Endodermal cell (in vitro differentiated cells): ENCODE results near the gene TXNIP. TPM values are rescaled to one million over a fixed set of nuclear protein-coding genes. Genes with fewer than 3 reads are reported as not detected.

Experiments
- DNase-seq: peaks from one replicate; pipeline ENCODE4 v3.0.0-alpha.2; 2017
- H3K27ac ChIP-seq: 2 replicates; pipeline ENCODE4 v1.5.1; 2013; ENCODE audit warnings: mild to moderate bottlenecking, low read depth, low read length, moderate library complexity
- H3K27me3 ChIP-seq: 2 replicates; pipeline ENCODE4 v1.6.1; 2013; ENCODE audit warnings: mild to moderate bottlenecking, low read length, moderate library complexity; ENCODE audit not compliant: insufficient read depth, control insufficient read depth, poor library complexity, severe bottlenecking
- H3K36me3 ChIP-seq: 2 replicates; pipeline ENCODE4 v1.7.0; 2013; ENCODE audit warnings: mild to moderate bottlenecking, low read length, moderate library complexity; ENCODE audit not compliant: control insufficient read depth, insufficient read depth
- H3K4me1 ChIP-seq: one replicate; pipeline ENCODE4 v1.7.0; 2013; ENCODE audit warnings: low read length; ENCODE audit not compliant: control insufficient read depth, insufficient read depth
- H3K4me3 ChIP-seq: 2 replicates; pipeline ENCODE4 v1.5.1; 2013; ENCODE audit warnings: mild to moderate bottlenecking, low read length, moderate library complexity
- H3K9ac ChIP-seq: 2 replicates; pipeline ENCODE4 v1.6.1; 2013; ENCODE audit warnings: mild to moderate bottlenecking, low read length, moderate library complexity; ENCODE audit not compliant: poor library complexity, severe bottlenecking; ENCODE audit errors: extremely low read depth
- H3K9me3 ChIP-seq: 2 replicates; pipeline ENCODE4 v1.6.1; 2013; ENCODE audit warnings: mild to moderate bottlenecking, low read length, moderate library complexity; ENCODE audit not compliant: control insufficient read depth
- H3K27ac Mint-ChIP-seq: 2 replicates; pipeline ENCODE4 v1.8.0; 2020; ENCODE audit warnings: mixed read lengths
- H3K27me3 Mint-ChIP-seq: 2 replicates; pipeline ENCODE4 v1.8.0; 2021; ENCODE audit warnings: mild to moderate bottlenecking, mixed read lengths; ENCODE audit not compliant: insufficient read depth
- H3K36me3 Mint-ChIP-seq: 2 replicates; pipeline ENCODE4 v1.8.0; 2020; ENCODE audit warnings: low read depth, mixed read lengths
- H3K4me1 Mint-ChIP-seq: 2 replicates; pipeline ENCODE4 v1.8.0; 2020; ENCODE audit warnings: mixed read lengths
- H3K4me3 Mint-ChIP-seq: 2 replicates; pipeline ENCODE4 v1.8.0; 2020; ENCODE audit warnings: mild to moderate bottlenecking, moderate library complexity, mixed read lengths
- H3K9me3 Mint-ChIP-seq: 2 replicates; pipeline ENCODE4 v1.8.0; 2020; ENCODE audit warnings: mild to moderate bottlenecking, mixed read lengths
- CTCF ChIP-seq: fragments of 200-600 bp; sonication (generic); conservative IDR thresholded peaks from 2 replicates; pipeline ENCODE4 v1.5.0; 2021; ENCODE audit warnings: antibody characterized with exemption, mild to moderate bottlenecking
- WGBS, 2 experiments: methylation state at CpG; one replicate each; pipeline versions ENCODE4 v1.1.5 to v1.1.7; 2013; ENCODE audit warnings: missing lambda C conversion rate in 2 of 2, mixed read lengths in 1 of 2; ENCODE audit not compliant: insufficient coverage in 1 of 2, insufficient read length in 1 of 2; 5-methylcytosine and 5-hydroxymethylcytosine counted together
- total RNA-seq, 2 donors: library from RNA; stranded (reverse); fragmentation: NEBNext Ultra II Directional in 1 of 2; extraction: Animal tissue kit (Norgen Biotek cat#: 25700) in 1 of 2; gene quantifications; 2 replicates in 1 of 2; 3 replicates in 1 of 2; pipeline ENCODE4 v1.2.1, GENCODE V29; 2021

The TXNIP gene
- total RNA-seq, 2 donors from 2014 or later, result 9.9 to 12.2 TPM

GRCh38 chr1:145978471-145978853 lies 17.9 kb downstream of the TXNIP start:
- no peak for TF ChIP-seq CTCF
- Histone ChIP-seq H3K9ac (peak overlapping the region; percentile 15), H3K4me1 (peaks cover 6% of the 10 kb centered on the region), H3K27me3 (no peaks in the 10 kb centered on the region), H3K9me3 (no peaks in the 10 kb centered on the region), H3K27ac (peak overlapping the region; percentile 84), H3K36me3 (no peaks in the 10 kb centered on the region), H3K4me3 (no peak overlapping the region)
- Mint-ChIP-seq H3K9me3 (no peaks in the 10 kb centered on the region), H3K27me3 (no peaks in the 10 kb centered on the region), H3K27ac (no peak overlapping the region), H3K4me1 (no peaks in the 10 kb centered on the region), H3K4me3 (no peak overlapping the region), H3K36me3 (no peaks in the 10 kb centered on the region)
- no peak for DNase-seq

GRCh38 chr1:145977486-145978470 lies 18.6 kb downstream of the TXNIP start:
- Histone ChIP-seq H3K27ac (no peak overlapping the region), H3K9ac (no peak overlapping the region), H3K36me3 (no peaks in the 10 kb centered on the region), H3K4me1 (peaks cover 6% of the 10 kb centered on the region), H3K4me3 (no peak overlapping the region), H3K9me3 (no peaks in the 10 kb centered on the region), H3K27me3 (no peaks in the 10 kb centered on the region)
- no peaks in the 10 kb centered on the region for H3K4me1 Mint-ChIP-seq
- H3K4me3 Mint-ChIP-seq, result no peak overlapping the region
- TF ChIP-seq CTCF, result peak; percentile 90
- H3K36me3 Mint-ChIP-seq, result no peaks in the 10 kb centered on the region
- no peak overlapping the region for H3K27ac Mint-ChIP-seq
- H3K9me3 Mint-ChIP-seq, result no peaks in the 10 kb centered on the region
- peak; percentile 84 for DNase-seq
- 26 to 100% methylated on average over 2 to 9 of the region's 9 CpGs for WGBS, 2 experiments
- H3K27me3 Mint-ChIP-seq, result no peaks in the 10 kb centered on the region

- Histone ChIP-seq H3K27ac (no peak overlapping the region), H3K36me3 (no peaks in the 10 kb centered on the region), H3K4me3 (no peak overlapping the region), H3K9me3 (no peaks in the 10 kb centered on the region), H3K4me1 (peaks cover 6% of the 10 kb centered on the region), H3K27me3 (no peaks in the 10 kb centered on the region), H3K9ac (no peak overlapping the region)
- Mint-ChIP-seq H3K36me3 (no peaks in the 10 kb centered on the region), H3K9me3 (no peaks in the 10 kb centered on the region), H3K27me3 (no peaks in the 10 kb centered on the region), H3K4me3 (no peak overlapping the region), H3K4me1 (no peaks in the 10 kb centered on the region), H3K27ac (no peak overlapping the region)
- no peak for TF ChIP-seq CTCF
- no peak for DNase-seq
- WGBS, 2 experiments, result 79 to 89% methylated on average over 5 of the region's 5 CpGs
These were observed 19.4 kb downstream of the TXNIP start for GRCh38 chr1:145977016-145977415.
